GM12865 (cell line): ENCODE data around the gene TENM4.

Experiments used
- DNase-seq: peaks from one replicate; pipeline ENCODE4 v3.0.0; 2010; ENCODE audit warnings: low read depth
- H3K4me3 ChIP-seq: 2 replicates; pipeline ENCODE4 v1.5.1; 2011; ENCODE audit warnings: mild to moderate bottlenecking, low read depth, low read length, control low read depth
- TF ChIP-seq, protein P1 (sequence below): IDR thresholded peaks from 2 replicates; pipeline ENCODE4 v1.5.1; 2011; ENCODE audit warnings: low read length, control low read depth, low read depth, inconsistent platforms; ENCODE audit not compliant: insufficient read depth; ENCODE audit errors: missing control alignments

The TENM4 gene

DNA sequence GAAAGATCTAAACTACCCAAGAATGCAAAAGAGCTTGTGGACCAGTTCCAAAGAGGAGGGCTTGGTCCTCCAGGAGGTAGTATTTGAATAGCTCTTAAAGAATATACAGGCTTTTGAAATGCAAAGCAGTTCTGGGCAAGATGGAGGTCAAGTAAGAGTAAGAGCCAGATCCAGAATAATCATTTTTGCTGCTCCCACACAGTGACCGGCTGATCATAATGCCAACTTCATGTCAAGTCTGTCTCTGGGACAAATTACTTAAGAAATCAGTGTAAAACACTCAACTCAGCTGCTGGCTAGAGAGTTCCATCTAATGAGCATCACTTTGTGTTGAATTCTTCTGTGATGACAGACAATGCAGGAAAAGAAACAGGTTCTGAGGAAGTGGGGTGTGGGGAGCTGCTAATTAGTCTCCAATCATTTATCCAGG lies 615.2 kb downstream of the TENM4 start:
- DNase-seq, result no peak
- H3K4me3 ChIP-seq, result no peak overlapping the region
- TF ChIP-seq, protein P1, sequence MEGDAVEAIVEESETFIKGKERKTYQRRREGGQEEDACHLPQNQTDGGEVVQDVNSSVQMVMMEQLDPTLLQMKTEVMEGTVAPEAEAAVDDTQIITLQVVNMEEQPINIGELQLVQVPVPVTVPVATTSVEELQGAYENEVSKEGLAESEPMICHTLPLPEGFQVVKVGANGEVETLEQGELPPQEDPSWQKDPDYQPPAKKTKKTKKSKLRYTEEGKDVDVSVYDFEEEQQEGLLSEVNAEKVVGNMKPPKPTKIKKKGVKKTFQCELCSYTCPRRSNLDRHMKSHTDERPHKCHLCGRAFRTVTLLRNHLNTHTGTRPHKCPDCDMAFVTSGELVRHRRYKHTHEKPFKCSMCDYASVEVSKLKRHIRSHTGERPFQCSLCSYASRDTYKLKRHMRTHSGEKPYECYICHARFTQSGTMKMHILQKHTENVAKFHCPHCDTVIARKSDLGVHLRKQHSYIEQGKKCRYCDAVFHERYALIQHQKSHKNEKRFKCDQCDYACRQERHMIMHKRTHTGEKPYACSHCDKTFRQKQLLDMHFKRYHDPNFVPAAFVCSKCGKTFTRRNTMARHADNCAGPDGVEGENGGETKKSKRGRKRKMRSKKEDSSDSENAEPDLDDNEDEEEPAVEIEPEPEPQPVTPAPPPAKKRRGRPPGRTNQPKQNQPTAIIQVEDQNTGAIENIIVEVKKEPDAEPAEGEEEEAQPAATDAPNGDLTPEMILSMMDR, result no peak

DNA sequence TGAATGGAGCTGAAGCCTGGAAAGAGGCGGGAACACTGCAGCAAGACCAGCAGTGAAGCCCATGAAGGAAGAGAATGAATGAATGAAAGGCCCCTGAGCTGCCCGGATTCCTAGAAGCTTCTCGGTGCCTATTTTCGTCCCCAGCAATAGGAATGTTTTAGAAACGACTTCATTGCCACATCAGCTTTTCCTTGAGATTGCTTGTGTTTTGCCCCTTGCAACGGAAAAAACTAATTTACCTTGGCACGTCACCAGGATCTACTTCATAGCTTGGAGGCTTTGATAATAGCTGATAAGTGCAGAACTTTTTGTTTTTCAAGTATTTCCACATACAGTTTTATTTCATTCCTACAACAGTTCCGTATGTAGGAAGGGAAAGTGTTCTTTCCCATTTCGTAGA lies 617.2 kb downstream of the TENM4 start:
- TF ChIP-seq, protein P1, result no peak
- no peak for DNase-seq
- H3K4me3 ChIP-seq, result no peak overlapping the region

DNA sequence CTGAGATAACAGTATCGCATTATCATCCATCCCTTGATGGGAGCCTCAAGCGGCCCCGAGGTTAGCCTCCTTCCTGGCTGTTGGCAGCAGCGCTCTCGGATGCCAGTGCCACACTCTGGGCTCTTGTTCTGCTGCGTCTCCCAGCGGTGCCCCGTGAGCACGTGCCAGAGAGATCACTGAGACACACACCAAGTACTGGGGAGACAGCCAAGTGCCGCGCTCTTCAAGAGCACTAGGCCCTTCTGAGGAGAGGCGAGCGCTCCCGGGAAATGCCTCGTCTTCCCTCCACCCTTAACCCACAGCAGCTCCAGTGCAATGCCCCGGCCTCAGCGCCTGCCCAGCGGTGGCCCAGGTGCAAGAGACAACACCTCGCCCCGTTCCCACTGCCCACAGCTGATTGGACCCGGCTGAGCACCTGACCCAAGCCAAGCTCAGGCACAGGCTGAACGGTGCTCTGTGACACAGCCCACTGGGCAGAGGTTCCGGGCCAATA lies 617.9 kb downstream of the TENM4 start:
- DNase-seq, result no peak
- TF ChIP-seq, protein P1, result no peak
- H3K4me3 ChIP-seq, result no peak overlapping the region

DNA sequence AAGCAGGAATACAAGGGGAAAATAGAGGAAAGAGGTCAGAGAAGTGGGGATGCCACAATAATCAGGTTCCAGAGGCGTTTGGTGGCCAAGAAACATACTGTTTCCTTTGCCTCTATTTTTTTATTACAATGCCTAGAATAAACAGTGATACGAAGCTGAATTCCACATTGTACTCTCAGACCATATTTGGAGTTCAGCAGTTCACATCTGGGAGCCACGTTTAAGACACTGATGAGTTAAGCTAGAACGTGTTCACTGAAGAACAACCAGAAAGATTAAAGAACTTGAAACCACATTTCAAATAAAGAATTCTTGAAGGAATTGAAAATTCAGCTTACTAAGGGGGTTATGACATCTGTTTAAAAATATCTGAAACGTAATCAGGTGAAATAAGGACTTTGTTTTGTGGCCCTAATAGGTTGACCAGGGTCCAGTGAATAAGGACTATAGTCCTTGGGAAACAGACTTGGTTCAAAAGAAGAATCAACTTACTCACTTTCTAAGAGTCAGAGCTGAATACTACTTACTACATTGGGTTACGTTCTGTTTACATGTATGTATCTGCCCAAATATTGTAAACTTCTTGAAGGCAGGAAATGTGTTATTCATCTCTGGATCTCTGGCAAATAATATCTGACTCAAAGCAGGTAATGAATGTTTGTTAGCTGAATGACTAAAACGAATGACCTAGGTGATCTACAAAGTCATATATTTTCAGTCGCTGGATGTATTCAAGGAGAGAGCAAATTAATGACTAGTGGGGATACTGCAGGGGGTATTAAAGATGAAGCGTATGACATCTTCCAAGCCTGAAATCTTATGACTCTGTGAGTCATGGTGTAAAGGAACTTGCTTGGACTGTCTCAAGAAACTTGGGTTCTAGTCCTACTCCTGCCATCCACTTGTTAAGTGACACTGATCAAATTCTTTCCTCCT lies 619.2 kb downstream of the TENM4 start:
- no peak for DNase-seq
- no peak overlapping the region for H3K4me3 ChIP-seq
- TF ChIP-seq, protein P1, result no peak

DNA sequence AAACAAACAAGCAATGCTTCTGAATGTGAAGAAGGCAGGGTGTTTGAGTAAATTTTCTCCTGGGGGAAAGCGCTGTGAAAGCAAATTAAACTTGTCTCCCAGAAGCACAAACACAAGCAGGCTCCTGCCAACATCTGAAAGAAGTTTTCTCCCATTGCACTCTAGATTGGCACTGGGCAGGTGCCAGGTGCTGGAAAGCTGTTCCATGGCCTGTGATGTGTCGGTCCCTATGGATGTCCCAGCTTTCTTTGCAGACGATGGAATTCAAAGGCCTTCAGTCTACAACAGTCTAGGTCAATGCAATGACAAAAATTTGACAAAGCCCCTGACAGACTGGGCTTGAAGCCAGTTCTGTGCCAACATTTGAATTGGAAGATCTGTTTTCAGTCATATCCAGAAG lies 620.1 kb downstream of the TENM4 start:
- H3K4me3 ChIP-seq, result no peak overlapping the region
- TF ChIP-seq, protein P1, result no peak
- no peak for DNase-seq

DNA sequence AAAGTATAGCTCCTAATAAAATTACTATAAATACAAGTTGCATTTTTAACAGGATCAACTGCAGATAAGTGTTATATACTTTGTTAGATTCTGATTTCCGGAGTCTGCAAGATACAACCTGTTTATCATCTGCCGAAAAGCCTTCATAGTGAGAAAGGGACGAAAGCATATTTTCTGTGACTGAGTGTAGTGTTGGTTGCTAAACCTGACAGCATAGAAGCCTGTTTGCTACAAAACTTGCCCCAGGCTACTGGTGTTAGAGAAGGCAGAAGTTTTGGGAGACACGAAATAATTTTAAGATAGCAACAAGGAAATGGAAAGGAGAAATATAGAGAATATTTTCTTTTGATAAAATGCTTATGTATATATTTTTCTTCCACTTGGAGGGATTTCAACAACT lies 622.6 kb downstream of the TENM4 start:
- H3K4me3 ChIP-seq, result no peak overlapping the region
- DNase-seq, result no peak

More for the DNA sequence above, 622.6 kb downstream of the TENM4 start:
- TF ChIP-seq, protein P1, result no peak
